ENCODE results near the gene NAA35.

DNA sequence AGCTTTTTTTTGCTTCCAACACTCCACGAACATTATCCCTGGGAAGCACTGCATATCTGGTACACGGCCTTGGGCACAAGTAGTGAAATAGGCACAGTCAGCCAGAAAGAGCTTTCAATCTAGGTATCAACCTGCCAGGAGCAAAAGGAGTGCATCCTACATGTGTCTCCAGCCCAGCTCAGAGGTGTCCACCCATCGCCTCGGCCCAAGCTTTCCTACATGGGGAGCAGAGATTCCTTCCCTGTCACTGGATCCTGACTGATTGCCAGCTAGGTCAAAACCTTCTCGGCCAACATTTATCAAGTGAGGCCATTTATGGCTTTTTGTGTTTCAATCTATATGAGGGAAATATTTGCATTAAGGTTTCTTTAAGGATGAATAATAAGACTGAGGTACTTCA lies 102.6 kb downstream of the NAA35 start:
- TF ChIP-seq FOXK2 (IDR thresholded peaks at IDR 0.05), result no peak
- no peak for TF ChIP-seq FOXM1 (IDR thresholded peaks at IDR 0.05; ENCODE audit: borderline replicate concordance)
- no peak for TF ChIP-seq ARNT (IDR thresholded peaks at IDR 0.05)
- TF ChIP-seq, protein P1, sequence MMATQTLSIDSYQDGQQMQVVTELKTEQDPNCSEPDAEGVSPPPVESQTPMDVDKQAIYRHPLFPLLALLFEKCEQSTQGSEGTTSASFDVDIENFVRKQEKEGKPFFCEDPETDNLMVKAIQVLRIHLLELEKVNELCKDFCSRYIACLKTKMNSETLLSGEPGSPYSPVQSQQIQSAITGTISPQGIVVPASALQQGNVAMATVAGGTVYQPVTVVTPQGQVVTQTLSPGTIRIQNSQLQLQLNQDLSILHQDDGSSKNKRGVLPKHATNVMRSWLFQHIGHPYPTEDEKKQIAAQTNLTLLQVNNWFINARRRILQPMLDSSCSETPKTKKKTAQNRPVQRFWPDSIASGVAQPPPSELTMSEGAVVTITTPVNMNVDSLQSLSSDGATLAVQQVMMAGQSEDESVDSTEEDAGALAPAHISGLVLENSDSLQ (IDR thresholded peaks at IDR 0.05), result no peak
- TF ChIP-seq L3MBTL2 (conservative IDR thresholded peaks at IDR 0.05), result no peak
